HCT116 (cell line): ENCODE data around the gene GNA12.

Source experiments
- CTCF ChIP-seq, 3 experiments: fragments of 200-600 bp in 1 of 3; sonication (generic) in 1 of 3; IDR thresholded peaks in 2 of 3; conservative IDR thresholded peaks in 1 of 3; 2 replicates each; pipeline ENCODE4 v1.5.1; 2012 to 2017; ENCODE audit warnings: low read depth in 2 of 3, low read length in 2 of 3, antibody characterized with exemption in 1 of 3, borderline replicate concordance in 1 of 3, control low read depth in 1 of 3, mild to moderate bottlenecking in 1 of 3, mixed read lengths in 1 of 3, mixed run types in 1 of 3, moderate library complexity in 1 of 3; ENCODE audit not compliant: insufficient read depth in 1 of 3
- FOSL1 ChIP-seq: IDR thresholded peaks from 2 replicates; pipeline ENCODE4 v1.6.1; 2012; ENCODE audit warnings: low read depth
- POLR2AphosphoS5 ChIP-seq: IDR thresholded peaks from 2 replicates; pipeline ENCODE4 v1.6.1; 2011; ENCODE audit warnings: mild to moderate bottlenecking, low read depth, low read length, moderate library complexity
- RAD21 ChIP-seq: IDR thresholded peaks from 2 replicates; pipeline ENCODE4 v1.6.1; 2012; ENCODE audit warnings: low read depth, mild to moderate bottlenecking
- REST ChIP-seq: IDR thresholded peaks from 2 replicates; pipeline ENCODE4 v1.6.1; 2012; ENCODE audit warnings: low read depth
- SIN3A ChIP-seq: IDR thresholded peaks from 2 replicates; pipeline ENCODE4 v1.6.1; 2012; ENCODE audit warnings: low read depth
- SP1 ChIP-seq: IDR thresholded peaks from 2 replicates; pipeline ENCODE4 v1.6.1; 2012; ENCODE audit warnings: low read depth
- YY1 ChIP-seq: IDR thresholded peaks from 2 replicates; pipeline ENCODE4 v1.6.1; 2011; ENCODE audit warnings: low read length, low read depth, moderate library complexity, mild to moderate bottlenecking; ENCODE audit not compliant: insufficient replicate concordance; ENCODE audit errors: extremely low read depth

GRCh38 chr7:2873686-2874551 lies 29.8 kb upstream of the GNA12 start:
- TF ChIP-seq SIN3A (peak; percentile 56; the same call in 1 of the 2 replicates), YY1 (no peak), CTCF (IDR thresholded peaks at IDR 0.05 in 2 of 3, conservative IDR thresholded peaks at IDR 0.05 in 1 of 3; ENCODE audit: borderline replicate concordance in 1 of 3, insufficient read depth in 1 of 3, low read depth in 2 of 3, low read length in 2 of 3) (no peak), SP1 (0 out of 2 replicates have a peak, but pooled peaks have one; percentile 11), POLR2AphosphoS5 (peak; percentile 91), FOSL1 (no peak), RAD21 (no peak), REST (no peak)
